K562 (cell line): Measurements from ENCODE around the gene RPL7A. TPM values are rescaled to one million over a fixed set of nuclear protein-coding genes. Genes with fewer than 3 reads are reported as not detected.

Experiments used
- ATAC-seq: fragments of 200-7000 bp; cut with Tn5 transposase; 3 replicates; pipeline ENCODE4 v1.9.1; 2020; ENCODE audit warnings: moderate library complexity
- BruUV-seq: library from RNA; stranded (reverse); fragments of 400-500 nt; replicated peaks from 2 replicates; lab custom pipeline; 2021; lab: Mats Ljungman, UMichigan
- CTCF ChIA-PET: fragments of 300-600 bp; formaldehyde crosslinking; extraction: SDS; loops from one replicate; lab custom pipeline; 2021; ENCODE audit warnings: low intra/inter-chr PET ratio; lab: Yijun Ruan, JAX
- POLR2A ChIA-PET: fragments of 300-600, 350-650 bp; sonication (Branson Sonifier 250); formaldehyde crosslinking; extraction: SDS; loops from one replicate; lab custom pipeline; 2021; ENCODE audit warnings: antibody characterized with exemption, inconsistent platforms; lab: Yijun Ruan, JAX
- DNase-seq, 4 experiments: peaks; one replicate each; pipeline versions ENCODE4 v3.0.0 to v3.0.0-alpha.2; 2011 to 2018; ENCODE audit warnings: low spot score in 3 of 4, mixed read lengths in 3 of 4; ENCODE audit errors: extremely low read depth in 1 of 4
- FAIRE-seq: peaks from 2 replicates; lab custom pipeline; 2011; peaks lifted over from hg19 to GRCh38; lab: Jason Lieb, UNC
- H2AFZ ChIP-seq: 2 replicates; pipeline ENCODE4 v1.6.0; 2011; ENCODE audit warnings: low read depth, low read length, control low read depth, inconsistent platforms
- H3K27ac ChIP-seq: fragments of 200-600 bp; 3 replicates; pipeline ENCODE4 v1.8.0; 2011; ENCODE audit warnings: low read depth, mild to moderate bottlenecking, control low read depth, inconsistent platforms, low read length, moderate library complexity, mixed read lengths; ENCODE audit errors: extremely low read depth
- H3K27me3 ChIP-seq, 2 experiments: fragments of 300-600 bp in 1 of 2; 2 replicates in 1 of 2; 3 replicates in 1 of 2; pipeline versions ENCODE4 v1.6.0 to v1.8.0; 2011; ENCODE audit warnings: inconsistent platforms in 2 of 2, low read length in 2 of 2, mild to moderate bottlenecking in 1 of 2, mixed read lengths in 1 of 2, moderate library complexity in 1 of 2; ENCODE audit not compliant: control insufficient read depth in 2 of 2, insufficient read depth in 2 of 2
- H3K36me3 ChIP-seq: fragments of 300-600 bp; 3 replicates; pipeline ENCODE4 v1.8.0; 2011; ENCODE audit warnings: mild to moderate bottlenecking, low read length, inconsistent platforms; ENCODE audit not compliant: control insufficient read depth, insufficient read depth
- H3K4me1 ChIP-seq, 2 experiments: fragments of 200-600 bp in 1 of 2; replicated peaks in 1 of 2; 2 replicates in 1 of 2; 3 replicates in 1 of 2; pipeline versions ENCODE4 v1.5.1 to v1.8.0; 2011; ENCODE audit warnings: inconsistent platforms in 2 of 2, low read length in 2 of 2, mild to moderate bottlenecking in 1 of 2, mixed read lengths in 1 of 2, moderate library complexity in 1 of 2; ENCODE audit not compliant: control insufficient read depth in 2 of 2, insufficient read depth in 2 of 2
- H3K4me2 ChIP-seq: 2 replicates; pipeline ENCODE4 v1.6.1; 2011; ENCODE audit warnings: low read length, control low read depth, inconsistent platforms, mixed read lengths; ENCODE audit not compliant: insufficient read depth
- H3K4me3 ChIP-seq: fragments of 200-600 bp; sonication (generic), shearing (Covaris generic); 2 replicates; pipeline ENCODE4 v1.5.1; 2016; ENCODE audit warnings: control low read depth, inconsistent platforms
- H3K79me2 ChIP-seq: fragments of 200-600 bp; 3 replicates; pipeline ENCODE4 v1.8.0; 2011; ENCODE audit warnings: low read length, inconsistent platforms; ENCODE audit not compliant: control insufficient read depth, insufficient read depth
- H3K9ac ChIP-seq, 2 experiments: 2 replicates each; pipeline versions ENCODE4 v1.6.0 to v1.6.1; 2011; ENCODE audit warnings: low read depth in 2 of 2, low read length in 2 of 2, control low read depth in 1 of 2, inconsistent platforms in 1 of 2, mild to moderate bottlenecking in 1 of 2, mixed read lengths in 1 of 2; ENCODE audit not compliant: insufficient read depth in 1 of 2
- H3K9me1 ChIP-seq: one replicate; pipeline ENCODE4 v1.6.0; 2011; ENCODE audit warnings: inconsistent platforms, mild to moderate bottlenecking, low read length, moderate library complexity; ENCODE audit not compliant: control insufficient read depth, insufficient read depth
- H3K9me3 ChIP-seq: replicated peaks from 2 replicates; pipeline ENCODE4 v1.5.1; 2011; ENCODE audit warnings: low read depth, low read length, inconsistent platforms; ENCODE audit not compliant: control insufficient read depth, insufficient read depth
- H4K20me1 ChIP-seq: replicated peaks from 2 replicates; pipeline ENCODE4 v1.6.1; 2011; ENCODE audit warnings: low read length, inconsistent platforms, mixed read lengths; ENCODE audit not compliant: control insufficient read depth, insufficient read depth
- NFE2 ChIP-seq: IDR thresholded peaks from 2 replicates; pipeline ENCODE4 v1.6.1; 2014; ENCODE audit warnings: antibody characterized with exemption, low read depth
- RB1 ChIP-seq: fragments of 450-650 bp; IDR thresholded peaks from 2 replicates; pipeline ENCODE4 v1.6.1; 2017; ENCODE audit warnings: low read depth, mild to moderate bottlenecking
- RBFOX2 ChIP-seq: fragments of 200-400 bp; formaldehyde crosslinking; IDR thresholded peaks from 2 replicates; pipeline ENCODE4 v1.6.1; 2017; ENCODE audit warnings: low read depth, mild to moderate bottlenecking, low read length, moderate library complexity
- RBM17 ChIP-seq: fragments of 200-400 bp; formaldehyde crosslinking; IDR thresholded peaks from 2 replicates; pipeline ENCODE4 v1.6.1; 2017; ENCODE audit warnings: low read depth, mild to moderate bottlenecking, low read length, borderline replicate concordance
- RBM22 ChIP-seq: fragments of 200-400 bp; formaldehyde crosslinking; IDR thresholded peaks from 2 replicates; pipeline ENCODE4 v1.6.1; 2018; ENCODE audit warnings: low read length, low read depth; ENCODE audit not compliant: poor library complexity, severe bottlenecking
- ZNF384 ChIP-seq: IDR thresholded peaks from 2 replicates; pipeline ENCODE4 v1.6.1; 2012; ENCODE audit warnings: low read depth, low read length, improper control_type of control experiment
- ZNF398 ChIP-seq: fragments of 250-450 bp; sonication (Bioruptor Pico); IDR thresholded peaks from 2 replicates; pipeline ENCODE4 v1.8.0; 2021; ENCODE audit warnings: moderate library complexity, mild to moderate bottlenecking, inconsistent platforms
- whole genome bisulfite sequencing: fragments of 100-300 bp; shearing (Covaris generic); methylation state at CpG from one replicate; pipeline ENCODE4 v1.1.6; 2016; ENCODE audit warnings: low coverage, mixed read lengths; ENCODE audit not compliant: insufficient coverage; ENCODE audit errors: missing lambda C conversion rate; 5-methylcytosine and 5-hydroxymethylcytosine counted together
- in situ Hi-C: fragments of 300-500 bp; cut with MboI; formaldehyde crosslinking; loops from 4 replicates; pipeline ENCODE4 v1.15.0; 2018; ENCODE audit warnings: inconsistent platforms, mixed read lengths
- intact Hi-C: fragments of 100-400 bp; cut with micrococcal nuclease; formaldehyde crosslinking; loops from 2 replicates; pipeline ENCODE4 v1.14.2; 2022
- polyA plus RNA-seq, 8 experiments: library from polyadenylated mRNA; depleted of rRNA in 4 of 8; stranded (reverse) in 5 of 8; unstranded in 3 of 8; fragments of >200 nt; fragmentation: Nextera tagmentation in 2 of 8; fragmentation: Illumina TruSeq in 1 of 8; extraction: Ambion mirVana in 2 of 8; extraction: Trizol in 1 of 8; gene quantifications; 2 replicates each; pipeline versions ENCODE4 v1.2.1 to v1.2.3, GENCODE V29; 2011 to 2014; ENCODE audit warnings: inconsistent platforms in 1 of 8, missing spikeins in 1 of 8
- total RNA-seq, 7 experiments: library from RNA; depleted of rRNA in 6 of 7; stranded (reverse); fragments of >200 nt in 6 of 7; fragmentation: Illumina TruSeq in 2 of 7; extraction: Trizol in 2 of 7; gene quantifications; 2 replicates each; pipeline versions ENCODE4 v1.2.1 to v1.2.3, GENCODE V29; 2011 to 2021; ENCODE audit warnings: low replicate concordance in 1 of 7

RPL7A gene
- total and polyA plus RNA-seq, 9 of the 15 experiments (the other 6 are each of a cell fraction or from before 2014, with no cell fraction given), result 1,935 to 3,760 (median 2,652) TPM

- Histone ChIP-seq H4K20me1 (peaks cover 4% of the 10 kb centered on the region; the same call in 1 of the 2 replicates), H3K9me3 (0 out of 2 replicates have a peak, but pooled peaks cover 1% of the 10 kb centered on the region), H3K9ac (peak overlapping the region in 1 of 2 experiments; percentile 37; a peak in 1 of 4 replicates), H3K4me2 (no peak overlapping the region), H3K9me1 (no peaks in the 10 kb centered on the region), H3K4me3 (no peak overlapping the region), H3K79me2 (peaks cover 39% of the 10 kb centered on the region), H3K4me1 (peaks cover 6 to 42% of the 10 kb centered on the region in 2 experiments; a peak in 4 of 5 replicates), H3K27me3 (no peaks in the 10 kb centered on the region; a peak in 1 of 5 replicates), H3K36me3 (peaks cover 52% of the 10 kb centered on the region), H2AFZ (no peak overlapping the region), H3K27ac (no peak overlapping the region)
- ChIA-PET CTCF (no interaction called here), POLR2A (interaction anchor here (0.7 kb wide), 2 partner anchors 15 to 130 kb away, joined by 3 read pairs; partner anchors contain the start of genes MED22 and RPL7A)
- intact Hi-C loops (no loop called here), in situ Hi-C loops (loop anchor here (5.0 kb wide), 1 partner anchor 145 kb away; no protein-coding TSS in a partner anchor)
- TF ChIP-seq ZNF398 (CRISPR knock-in tag) (no peak), ZNF384 (no peak), RBM22 (peak; percentile 0), RB1 (no peak), RBFOX2 (peak; percentile 47), RBM17 (no peak), NFE2 (no peak)
- DNase-seq (peak in 1 of 4 experiments; percentile 0), FAIRE-seq (no peak), ATAC-seq (no peak)
- WGBS, result 100% methylated on average over 9 of the region's 20 CpGs
- no TSS peak for BruUV-seq
These were observed 15.7 kb upstream of the RPL7A start for GRCh38 chr9:133332381-133332730.
